ENCODE results near the gene HSD3B1.

GRCh38 chr1:119549719-119550132, 42.7 kb downstream of the HSD3B1 start:
- TF ChIP-seq EZH2phosphoT487 (conservative IDR thresholded peaks at IDR 0.05; ENCODE audit: low read length) = no peak
- TF ChIP-seq, protein P1, sequence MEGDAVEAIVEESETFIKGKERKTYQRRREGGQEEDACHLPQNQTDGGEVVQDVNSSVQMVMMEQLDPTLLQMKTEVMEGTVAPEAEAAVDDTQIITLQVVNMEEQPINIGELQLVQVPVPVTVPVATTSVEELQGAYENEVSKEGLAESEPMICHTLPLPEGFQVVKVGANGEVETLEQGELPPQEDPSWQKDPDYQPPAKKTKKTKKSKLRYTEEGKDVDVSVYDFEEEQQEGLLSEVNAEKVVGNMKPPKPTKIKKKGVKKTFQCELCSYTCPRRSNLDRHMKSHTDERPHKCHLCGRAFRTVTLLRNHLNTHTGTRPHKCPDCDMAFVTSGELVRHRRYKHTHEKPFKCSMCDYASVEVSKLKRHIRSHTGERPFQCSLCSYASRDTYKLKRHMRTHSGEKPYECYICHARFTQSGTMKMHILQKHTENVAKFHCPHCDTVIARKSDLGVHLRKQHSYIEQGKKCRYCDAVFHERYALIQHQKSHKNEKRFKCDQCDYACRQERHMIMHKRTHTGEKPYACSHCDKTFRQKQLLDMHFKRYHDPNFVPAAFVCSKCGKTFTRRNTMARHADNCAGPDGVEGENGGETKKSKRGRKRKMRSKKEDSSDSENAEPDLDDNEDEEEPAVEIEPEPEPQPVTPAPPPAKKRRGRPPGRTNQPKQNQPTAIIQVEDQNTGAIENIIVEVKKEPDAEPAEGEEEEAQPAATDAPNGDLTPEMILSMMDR (IDR thresholded peaks at IDR 0.05; ENCODE audit: insufficient read depth, low read length, poor library complexity, severe bottlenecking) = peak; percentile 19
